Caco-2 (cell line): ENCODE data around the gene CLDN24. TPM values are rescaled to one million over a fixed set of nuclear protein-coding genes. Genes with fewer than 3 reads are reported as not detected.

ENCODE experiments used
- BruUV-seq: library from RNA; stranded (reverse); fragments of 400-500 nt; replicated peaks from 2 replicates; lab custom pipeline; 2021; lab: Mats Ljungman, UMichigan
- CTCF ChIA-PET: fragments of 300-600 bp; sonication (Branson Sonifier 250); formaldehyde crosslinking; loops from one replicate; lab custom pipeline; 2022; ENCODE audit warnings: antibody characterized with exemption; lab: Charles Lee
- POLR2A ChIA-PET: fragments of 300-600 bp; sonication (Branson Sonifier 250); formaldehyde crosslinking; loops from one replicate; lab custom pipeline; 2022; ENCODE audit warnings: antibody characterized with exemption; lab: Charles Lee
- DNase-seq, 2 experiments: peaks; one replicate each; pipeline versions ENCODE4 v3.0.0 to v3.0.0-alpha.2; 2020 to 2022
- H3K27me3 ChIP-seq: replicated peaks from 2 replicates; pipeline ENCODE4 v1.6.0; 2011; ENCODE audit warnings: low read length; ENCODE audit not compliant: control insufficient read depth, insufficient read depth
- H3K36me3 ChIP-seq: 2 replicates; pipeline ENCODE4 v1.5.1; 2011; ENCODE audit warnings: low read length; ENCODE audit not compliant: control insufficient read depth, insufficient read depth
- H3K4me1 ChIP-seq: fragments of 250-450 bp; sonication (Bioruptor Pico); 2 replicates; pipeline ENCODE4 v1.5.1; 2020; ENCODE audit warnings: mild to moderate bottlenecking
- H3K4me3 ChIP-seq: 2 replicates; pipeline ENCODE4 v1.5.1; 2011; ENCODE audit warnings: low read depth, mild to moderate bottlenecking, control low read depth, low read length
- H3K9me3 ChIP-seq: fragments of 250-450 bp; sonication (Bioruptor Pico); 2 replicates; pipeline ENCODE4 v1.5.1; 2020; ENCODE audit warnings: mild to moderate bottlenecking, moderate library complexity
- H3K27ac Mint-ChIP-seq: one replicate; pipeline ENCODE4 v1.8.0; 2022; ENCODE audit warnings: mixed read lengths; ENCODE audit not compliant: unreplicated experiment
- H3K27me3 Mint-ChIP-seq: one replicate; pipeline ENCODE4 v1.8.0; 2022; ENCODE audit warnings: mixed read lengths; ENCODE audit not compliant: insufficient read depth, unreplicated experiment
- H3K36me3 Mint-ChIP-seq: one replicate; pipeline ENCODE4 v1.8.0; 2022; ENCODE audit warnings: mild to moderate bottlenecking, mixed read lengths; ENCODE audit not compliant: insufficient read depth, unreplicated experiment
- H3K4me1 Mint-ChIP-seq: one replicate; pipeline ENCODE4 v1.8.0; 2022; ENCODE audit warnings: low read depth, mixed read lengths; ENCODE audit not compliant: unreplicated experiment
- H3K4me3 Mint-ChIP-seq: one replicate; pipeline ENCODE4 v1.8.0; 2022; ENCODE audit warnings: mild to moderate bottlenecking, moderate library complexity, mixed read lengths; ENCODE audit not compliant: unreplicated experiment
- H3K9me3 Mint-ChIP-seq: one replicate; pipeline ENCODE4 v1.8.0; 2022; ENCODE audit warnings: mixed read lengths; ENCODE audit not compliant: unreplicated experiment
- intact Hi-C: fragments of 100-400 bp; cut with micrococcal nuclease; formaldehyde crosslinking; loops from one replicate; pipeline ENCODE4 v1.10.0; 2022; ENCODE audit not compliant: unreplicated experiment
- total RNA-seq: library from RNA; stranded (reverse); gene quantifications from 2 replicates; pipeline ENCODE4 v1.2.3, GENCODE V29; 2022
- TF ChIP-seq, protein P1 (sequence below), 2 experiments: fragments of 200-600 bp in 1 of 2; IDR thresholded peaks; 1 replicate in 1 of 2; 2 replicates in 1 of 2; pipeline versions ENCODE4 v1.5.1 to v1.8.0; 2011 to 2022; ENCODE audit warnings: antibody characterized with exemption in 1 of 2, control low read depth in 1 of 2, inconsistent platforms in 1 of 2, low read depth in 1 of 2, low read length in 1 of 2, mild to moderate bottlenecking in 1 of 2, moderate library complexity in 1 of 2; ENCODE audit not compliant: insufficient read depth in 1 of 2, severe bottlenecking in 1 of 2, unreplicated experiment in 1 of 2

The CLDN24 gene
- total RNA-seq, 1 experiment from 2014 or later = not detected

DNA sequence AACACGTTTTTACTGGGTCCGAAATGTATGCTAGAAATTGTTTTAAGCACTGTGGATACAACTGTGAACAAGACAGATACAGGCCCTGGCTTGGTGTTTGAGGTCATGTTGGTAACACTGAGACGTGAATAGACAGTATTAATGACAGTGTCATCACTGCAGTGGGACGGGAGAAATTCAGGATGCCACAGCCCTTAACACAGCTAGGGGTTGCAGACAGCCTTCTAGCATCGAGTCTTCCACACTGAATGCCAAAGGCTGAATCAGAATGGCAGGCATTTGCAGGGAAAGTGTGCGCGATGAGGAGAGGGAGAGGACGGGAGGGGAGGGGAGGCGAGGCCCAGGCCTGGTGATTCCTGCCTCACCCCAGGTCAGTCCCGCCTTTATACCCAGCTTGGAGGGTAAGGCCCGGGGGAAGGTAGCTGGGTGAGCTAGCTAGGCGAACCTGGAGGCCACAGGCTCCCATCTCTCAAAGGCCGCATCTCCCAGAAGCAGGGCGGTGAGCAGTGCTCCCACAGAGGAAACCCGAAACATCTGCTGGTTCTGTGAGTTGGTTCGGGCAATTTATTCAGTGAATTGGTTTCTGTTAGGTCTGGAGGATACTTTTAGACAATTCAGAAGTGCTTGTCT is 44.1 kb upstream of the CLDN24 start:
- ChIA-PET POLR2A (no interaction called here), CTCF (no interaction called here)
- Mint-ChIP-seq H3K4me3 (no peak overlapping the region), H3K4me1 (no peaks in the 10 kb centered on the region), H3K9me3 (no peaks in the 10 kb centered on the region), H3K36me3 (no peaks in the 10 kb centered on the region), H3K27me3 (no peaks in the 10 kb centered on the region), H3K27ac (no peak overlapping the region)
- peaks cover 6% of the 10 kb centered on the region; the same call in 1 of the 2 replicates for H3K4me1 ChIP-seq
- H3K9me3 ChIP-seq = no peaks in the 10 kb centered on the region; the same call in 1 of the 2 replicates
- H3K27me3 ChIP-seq = no peaks in the 10 kb centered on the region
- H3K4me3 ChIP-seq = no peak overlapping the region
- intact Hi-C loops = no loop called here
- BruUV-seq = no TSS peak
- H3K36me3 ChIP-seq = no peaks in the 10 kb centered on the region
- TF ChIP-seq, protein P1, sequence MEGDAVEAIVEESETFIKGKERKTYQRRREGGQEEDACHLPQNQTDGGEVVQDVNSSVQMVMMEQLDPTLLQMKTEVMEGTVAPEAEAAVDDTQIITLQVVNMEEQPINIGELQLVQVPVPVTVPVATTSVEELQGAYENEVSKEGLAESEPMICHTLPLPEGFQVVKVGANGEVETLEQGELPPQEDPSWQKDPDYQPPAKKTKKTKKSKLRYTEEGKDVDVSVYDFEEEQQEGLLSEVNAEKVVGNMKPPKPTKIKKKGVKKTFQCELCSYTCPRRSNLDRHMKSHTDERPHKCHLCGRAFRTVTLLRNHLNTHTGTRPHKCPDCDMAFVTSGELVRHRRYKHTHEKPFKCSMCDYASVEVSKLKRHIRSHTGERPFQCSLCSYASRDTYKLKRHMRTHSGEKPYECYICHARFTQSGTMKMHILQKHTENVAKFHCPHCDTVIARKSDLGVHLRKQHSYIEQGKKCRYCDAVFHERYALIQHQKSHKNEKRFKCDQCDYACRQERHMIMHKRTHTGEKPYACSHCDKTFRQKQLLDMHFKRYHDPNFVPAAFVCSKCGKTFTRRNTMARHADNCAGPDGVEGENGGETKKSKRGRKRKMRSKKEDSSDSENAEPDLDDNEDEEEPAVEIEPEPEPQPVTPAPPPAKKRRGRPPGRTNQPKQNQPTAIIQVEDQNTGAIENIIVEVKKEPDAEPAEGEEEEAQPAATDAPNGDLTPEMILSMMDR (IDR thresholded peaks at IDR 0.05; ENCODE audit: insufficient read depth in 1 of 2, low read depth in 1 of 2, low read length in 1 of 2, severe bottlenecking in 1 of 2, unreplicated experiment in 1 of 2) = no peak
- no peak for DNase-seq

DNA sequence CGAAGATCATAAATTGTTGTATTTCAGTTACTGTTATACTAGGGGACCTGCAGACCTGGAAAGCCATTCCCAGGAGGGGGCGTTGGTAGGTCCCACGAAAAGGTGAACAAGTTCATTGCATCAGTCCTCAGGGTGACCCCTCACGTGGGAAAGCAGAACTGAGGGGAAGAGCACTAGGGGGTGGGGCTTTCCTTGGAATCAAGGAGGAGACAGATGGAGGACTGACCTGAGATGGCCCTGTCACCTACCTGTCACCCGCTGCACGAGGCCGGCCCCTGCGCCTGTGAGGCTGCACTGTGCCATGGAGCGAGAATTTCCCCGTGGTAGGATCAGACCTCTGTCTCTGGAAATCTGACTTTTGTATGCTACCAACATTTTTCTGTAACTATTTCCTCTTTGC is 41.8 kb upstream of the CLDN24 start:
- H3K4me3 Mint-ChIP-seq = no peak overlapping the region
- H3K36me3 ChIP-seq = no peaks in the 10 kb centered on the region
- ChIA-PET CTCF (no interaction called here), POLR2A (no interaction called here)
- intact Hi-C loops = loop anchor here (5.0 kb wide), 1 partner anchor 43 kb away; no protein-coding TSS in a partner anchor
- no peak overlapping the region for H3K27ac Mint-ChIP-seq
- H3K27me3 ChIP-seq = no peaks in the 10 kb centered on the region
- no peaks in the 10 kb centered on the region; the same call in 1 of the 2 replicates for H3K9me3 ChIP-seq
- peak in 1 of 2 experiments; percentile 9 for DNase-seq
- H3K4me1 ChIP-seq = peaks cover 6% of the 10 kb centered on the region; the same call in 1 of the 2 replicates
- H3K36me3 Mint-ChIP-seq = no peaks in the 10 kb centered on the region
- H3K4me1 Mint-ChIP-seq = no peaks in the 10 kb centered on the region
- H3K27me3 Mint-ChIP-seq = no peaks in the 10 kb centered on the region
- TF ChIP-seq, protein P1 (IDR thresholded peaks at IDR 0.05; ENCODE audit: insufficient read depth in 1 of 2, low read depth in 1 of 2, low read length in 1 of 2, severe bottlenecking in 1 of 2, unreplicated experiment in 1 of 2) = no peak
- H3K4me3 ChIP-seq = no peak overlapping the region
- BruUV-seq = no TSS peak
- H3K9me3 Mint-ChIP-seq = no peaks in the 10 kb centered on the region

DNA sequence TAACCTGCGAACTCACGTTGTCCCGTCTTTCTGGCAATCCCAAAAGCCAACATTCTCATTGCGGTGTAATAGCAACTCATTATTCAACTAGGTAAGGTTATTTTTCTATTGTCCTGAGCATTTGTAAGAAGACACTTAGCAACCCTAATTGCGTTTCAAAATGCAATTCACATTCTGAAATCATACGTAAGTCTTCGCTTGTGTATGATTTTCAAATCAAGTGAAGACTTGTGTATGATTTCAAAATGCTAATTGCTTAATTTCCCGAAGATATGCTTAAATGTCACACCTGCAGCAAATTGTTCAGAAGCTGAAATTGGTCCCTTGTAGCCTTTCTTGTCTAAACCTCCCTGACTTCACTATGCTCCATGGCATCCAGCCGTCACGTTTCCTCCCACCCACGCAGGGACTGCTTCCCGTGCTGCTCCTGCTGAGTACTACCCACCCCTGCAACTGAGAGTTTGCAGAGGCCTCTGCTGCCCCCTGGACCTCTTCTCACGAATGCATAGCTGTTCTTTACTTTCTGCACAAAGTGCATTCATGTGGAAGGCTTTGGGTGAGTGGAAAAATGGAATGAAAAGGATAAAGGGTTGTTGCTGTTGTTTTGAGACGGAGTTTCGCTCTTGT is 40.8 kb upstream of the CLDN24 start:
- intact Hi-C loops = loop anchor here (5.0 kb wide), 1 partner anchor 44 kb away; no protein-coding TSS in a partner anchor
- H3K4me1 Mint-ChIP-seq = no peaks in the 10 kb centered on the region
- POLR2A ChIA-PET = no interaction called here
- H3K4me3 Mint-ChIP-seq = no peak overlapping the region
- H3K36me3 ChIP-seq = no peaks in the 10 kb centered on the region
- H3K27me3 Mint-ChIP-seq = no peaks in the 10 kb centered on the region
- TF ChIP-seq, protein P1 (IDR thresholded peaks at IDR 0.05; ENCODE audit: insufficient read depth in 1 of 2, low read depth in 1 of 2, low read length in 1 of 2, severe bottlenecking in 1 of 2, unreplicated experiment in 1 of 2) = peak; percentile 26 to 36
- no TSS peak for BruUV-seq
- H3K4me1 ChIP-seq = peaks cover 6% of the 10 kb centered on the region; the same call in 1 of the 2 replicates
- no peak overlapping the region for H3K27ac Mint-ChIP-seq
- no peaks in the 10 kb centered on the region; the same call in 1 of the 2 replicates for H3K9me3 ChIP-seq
- DNase-seq = peak in 1 of 2 experiments; percentile 14
- H3K36me3 Mint-ChIP-seq = no peaks in the 10 kb centered on the region
- H3K9me3 Mint-ChIP-seq = no peaks in the 10 kb centered on the region
- CTCF ChIA-PET = interaction anchor here (0.6 kb wide), 1 partner anchor 411 kb away, joined by 3 read pairs; no protein-coding TSS in a partner anchor
- no peaks in the 10 kb centered on the region for H3K27me3 ChIP-seq
- H3K4me3 ChIP-seq = no peak overlapping the region
